IMR-90 (cell line): ENCODE measurements around the gene FKTN. TPM values are rescaled to one million over a fixed set of nuclear protein-coding genes. Genes with fewer than 3 reads are reported as not detected.

ENCODE experiments used
- ATAC-seq: fragments of 200-7000 bp; cut with Tn5 transposase; 2 replicates; pipeline ENCODE4 v1.9.1; 2020; ENCODE audit warnings: low read depth, mild to moderate bottlenecking, moderate library complexity
- BruUV-seq: library from RNA; stranded (reverse); fragments of 400-500 nt; replicated peaks from 2 replicates; lab custom pipeline; 2021; lab: Mats Ljungman, UMichigan
- CTCF ChIA-PET: fragments of 300-600 bp; formaldehyde crosslinking; extraction: SDS; loops from one replicate; lab custom pipeline; 2021; ENCODE audit warnings: antibody characterized with exemption; lab: Yijun Ruan, JAX
- POLR2A ChIA-PET: fragments of 300-600 bp; sonication (Branson Sonifier 250); formaldehyde crosslinking; loops from one replicate; lab custom pipeline; 2022; ENCODE audit warnings: antibody characterized with exemption; ENCODE audit not compliant: unreplicated experiment; lab: Charles Lee
- DNase-seq: peaks from one replicate; pipeline ENCODE4 v3.0.0; 2013
- H2AFZ ChIP-seq: replicated peaks from 2 replicates; pipeline ENCODE3; 2013; ENCODE audit warnings: low read length, mild to moderate bottlenecking; ENCODE audit not compliant: poor library complexity
- H2AK5ac ChIP-seq: 2 replicates; pipeline ENCODE4 v1.6.1; 2013; ENCODE audit warnings: low read depth, low read length, inconsistent platforms
- H2AK9ac ChIP-seq: replicated peaks from 2 replicates; pipeline ENCODE3; 2013; ENCODE audit warnings: mild to moderate bottlenecking, low read depth, low read length, moderate library complexity; ENCODE audit not compliant: poor library complexity
- H2BK120ac ChIP-seq: 2 replicates; pipeline ENCODE4 v1.6.1; 2013; ENCODE audit warnings: low read depth, low read length, inconsistent platforms
- H2BK15ac ChIP-seq: 3 replicates; pipeline ENCODE4 v1.6.1; 2013; ENCODE audit warnings: low read depth, low read length, inconsistent platforms
- H2BK20ac ChIP-seq: 2 replicates; pipeline ENCODE4 v1.6.1; 2013; ENCODE audit warnings: low read depth, mild to moderate bottlenecking, inconsistent platforms, low read length, moderate library complexity
- H2BK5ac ChIP-seq: 2 replicates; pipeline ENCODE4 v1.6.1; 2013; ENCODE audit warnings: mild to moderate bottlenecking, low read depth, low read length, inconsistent platforms; ENCODE audit not compliant: poor library complexity, severe bottlenecking
- H3K14ac ChIP-seq: replicated peaks from 2 replicates; pipeline ENCODE4 v1.6.1; 2013; ENCODE audit warnings: low read depth, low read length, inconsistent platforms
- H3K18ac ChIP-seq: 2 replicates; pipeline ENCODE4 v1.6.1; 2013; ENCODE audit warnings: low read depth, low read length, control low read depth
- H3K23ac ChIP-seq: 2 replicates; pipeline ENCODE4 v1.6.1; 2013; ENCODE audit warnings: low read depth, low read length, inconsistent platforms
- H3K27ac ChIP-seq: 2 replicates; pipeline ENCODE4 v1.5.1; 2013; ENCODE audit warnings: mild to moderate bottlenecking, control low read depth, low read length; ENCODE audit not compliant: insufficient read depth
- H3K27me3 ChIP-seq: 2 replicates; pipeline ENCODE4 v1.6.1; 2013; ENCODE audit warnings: low read length; ENCODE audit not compliant: control insufficient read depth, insufficient read depth
- H3K36me3 ChIP-seq: 2 replicates; pipeline ENCODE4 v1.6.1; 2013; ENCODE audit warnings: low read length, mixed read lengths; ENCODE audit not compliant: control insufficient read depth, insufficient read depth
- H3K4ac ChIP-seq: 2 replicates; pipeline ENCODE4 v1.6.1; 2013; ENCODE audit warnings: low read depth, low read length, inconsistent platforms
- H3K4me1 ChIP-seq: 2 replicates; pipeline ENCODE4 v1.6.1; 2013; ENCODE audit warnings: low read length, mixed read lengths; ENCODE audit not compliant: control insufficient read depth, insufficient read depth
- H3K4me2 ChIP-seq: 2 replicates; pipeline ENCODE4 v1.6.1; 2013; ENCODE audit warnings: low read depth, mild to moderate bottlenecking, control low read depth, low read length, moderate library complexity
- H3K4me3 ChIP-seq: 2 replicates; pipeline ENCODE4 v1.5.1; 2013; ENCODE audit warnings: low read depth, mild to moderate bottlenecking, control low read depth, low read length, moderate library complexity; ENCODE audit not compliant: insufficient read depth
- H3K56ac ChIP-seq: 2 replicates; pipeline ENCODE4 v1.6.1; 2013; ENCODE audit warnings: low read length, inconsistent platforms; ENCODE audit not compliant: insufficient read depth; ENCODE audit errors: extremely low read depth
- H3K79me1 ChIP-seq, 2 experiments: 2 replicates each; pipeline ENCODE4 v1.6.1; 2013; ENCODE audit warnings: low read length in 2 of 2, inconsistent platforms in 1 of 2, low read depth in 1 of 2
- H3K9ac ChIP-seq: 2 replicates; pipeline ENCODE4 v1.6.1; 2013; ENCODE audit warnings: low read depth, low read length, control low read depth
- H3K9me1 ChIP-seq: 2 replicates; pipeline ENCODE4 v1.6.1; 2013; ENCODE audit warnings: low read length, inconsistent platforms; ENCODE audit not compliant: insufficient read depth
- H3K9me3 ChIP-seq: 2 replicates; pipeline ENCODE4 v1.6.1; 2013; ENCODE audit warnings: low read length; ENCODE audit not compliant: control insufficient read depth, insufficient read depth
- H4K20me1 ChIP-seq: 2 replicates; pipeline ENCODE4 v1.6.1; 2013; ENCODE audit warnings: low read length, inconsistent platforms; ENCODE audit not compliant: insufficient read depth
- H4K5ac ChIP-seq: 2 replicates; pipeline ENCODE4 v1.6.1; 2013; ENCODE audit warnings: mild to moderate bottlenecking, low read depth, low read length, control low read depth
- H4K8ac ChIP-seq, 2 experiments: 2 replicates each; pipeline ENCODE4 v1.6.1; 2013; ENCODE audit warnings: low read depth in 2 of 2, low read length in 2 of 2, control low read depth in 1 of 2, inconsistent platforms in 1 of 2
- H4K91ac ChIP-seq: 2 replicates; pipeline ENCODE4 v1.6.1; 2013; ENCODE audit warnings: low read depth, low read length, inconsistent platforms; ENCODE audit not compliant: insufficient read depth
- RFX5 ChIP-seq: IDR thresholded peaks from 2 replicates; pipeline ENCODE4 v1.8.0; 2012; ENCODE audit warnings: low read depth, mild to moderate bottlenecking, low read length, moderate library complexity
- SMC3 ChIP-seq: fragments of 150-350 bp; IDR thresholded peaks from 2 replicates; pipeline ENCODE4 v1.6.1; 2016; ENCODE audit warnings: low read depth, mild to moderate bottlenecking, antibody characterized with exemption, low read length, moderate library complexity
- WGBS, 2 experiments: methylation state at CpG; one replicate each; pipeline versions ENCODE4 v1.1.5 to v1.1.7; 2013; ENCODE audit warnings: missing lambda C conversion rate in 2 of 2; ENCODE audit not compliant: insufficient read length in 1 of 2; ENCODE audit errors: extremely low coverage in 2 of 2; 5-methylcytosine and 5-hydroxymethylcytosine counted together
- dilution Hi-C: fragments of 300-500 bp; cut with HindIII; formaldehyde crosslinking; loops from one replicate; pipeline ENCODE4 v1.14.3; 2018; ENCODE audit warnings: low sequenced_read_pairs; ENCODE audit not compliant: unreplicated experiment
- in situ Hi-C: fragments of 300-500 bp; cut with MboI; formaldehyde crosslinking; loops from 3 replicates; pipeline ENCODE4 v1.14.3; 2019; ENCODE audit warnings: low sequenced_read_pairs, inconsistent platforms, mixed read lengths
- intact Hi-C: fragments of 100-400 bp; cut with micrococcal nuclease; formaldehyde crosslinking; loops from 2 replicates; pipeline ENCODE4 v1.10.0; 2022
- polyA plus RNA-seq, 3 experiments: library from polyadenylated mRNA; depleted of rRNA; stranded (reverse); fragments of >200 nt; gene quantifications; 2 replicates each; pipeline ENCODE4 v1.2.3, GENCODE V29; 2012; ENCODE audit warnings: low replicate concordance in 1 of 3
- total RNA-seq: library from RNA; depleted of rRNA; stranded (reverse); fragments of >200 nt; gene quantifications from 2 replicates; pipeline ENCODE4 v1.2.3, GENCODE V29; 2012

Gene FKTN
- total and polyA plus RNA-seq, 2 of the 4 experiments (the other 2 are of a cell fraction): 8.6 to 20.3 TPM

- ChIA-PET CTCF (no interaction called here), POLR2A (no interaction called here)
- Histone ChIP-seq H2AFZ (no peak overlapping the region), H3K9ac (no peak overlapping the region), H2AK5ac (no peak overlapping the region), H3K4me1 (no peaks in the 10 kb centered on the region), H2AK9ac (no peak overlapping the region), H2BK15ac (no peak overlapping the region), H2BK120ac (no peak overlapping the region), H4K91ac (no peak overlapping the region), H3K36me3 (no peaks in the 10 kb centered on the region), H4K5ac (no peak overlapping the region), H3K27ac (no peak overlapping the region), H4K8ac (no peak overlapping the region), H3K56ac (no peak overlapping the region), H2BK5ac (no peak overlapping the region), H3K4me2 (no peak overlapping the region), H3K4me3 (no peak overlapping the region), H2BK20ac (no peak overlapping the region), H3K9me3 (no peaks in the 10 kb centered on the region), H3K27me3 (peaks cover 7% of the 10 kb centered on the region), H3K14ac (no peak overlapping the region), H3K9me1 (no peaks in the 10 kb centered on the region), H3K79me1 (no peaks in the 10 kb centered on the region), H3K23ac (no peak overlapping the region), H4K20me1 (no peaks in the 10 kb centered on the region), H3K4ac (no peak overlapping the region), H3K18ac (no peak overlapping the region)
- TF ChIP-seq SMC3 (no peak), RFX5 (no peak)
- in situ Hi-C loops (no loop called here), dilution Hi-C loops (no loop called here), intact Hi-C loops (no loop called here)
- no peak for ATAC-seq
- WGBS, 2 experiments: 55% methylated on average over 2 of the region's 6 CpGs; no CpG with 5 or more reads in 1 of the 2 experiments
- no peak for DNase-seq
- BruUV-seq: no TSS peak
These were observed 118.5 kb downstream of the FKTN start for GRCh38 chr9:105676351-105676923.
